ENCODE results near the gene IPMK. TPM values are rescaled to one million over a fixed set of nuclear protein-coding genes. Genes with fewer than 3 reads are reported as not detected.

The IPMK gene
- total RNA-seq, 4 donors from 2014 or later: 0.26 to 10.8 (median 3.8) TPM

GRCh38 chr10:58143944-58144343 is 123.8 kb downstream of the IPMK start:
- Histone ChIP-seq H3K4me3 (no peak overlapping the region), H3K27me3 (no peaks in the 10 kb centered on the region), H3K9me3 (no peaks in the 10 kb centered on the region), H3K36me3 (no peaks in the 10 kb centered on the region), H3K27ac (no peak overlapping the region), H3K4me1 (no peaks in the 10 kb centered on the region)
- TF ChIP-seq POLR2A (IDR thresholded peaks at IDR 0.05): no peak
- TF ChIP-seq CTCF (IDR thresholded peaks at IDR 0.05): no peak
- intact Hi-C loops (cut with DNase I; ENCODE audit: low total_unique reads): no loop called here
- no peak for DNase-seq

Other genes with a start within 250 kb of the IPMK start
- 10 to 100 TPM in 3 of 4 donors, 1 to 10 TPM in 1; 9.7 to 17.4 (median 11.3) TPM for gene CISD1, start 1.3 kb upstream of the IPMK start, total RNA-seq
- 10 to 100 TPM in 3 of 4 donors, 1 to 10 TPM in 1; 9.4 to 67.6 (median 20.6) TPM for gene UBE2D1, start 67.1 kb upstream of the IPMK start, total RNA-seq
- 10 to 100 TPM; 11.8 to 48.6 (median 25.9) TPM for gene TFAM, start 117.5 kb upstream of the IPMK start, total RNA-seq
- 10 to 100 TPM in 3 of 4 donors, 1 to 10 TPM in 1; 1.3 to 29.7 (median 17.5) TPM for gene BICC1, start 245.0 kb upstream of the IPMK start, total RNA-seq

Measured in uterus (tissue), 4 donors.